ENCODE data around the gene HNRNPM.

DNA sequence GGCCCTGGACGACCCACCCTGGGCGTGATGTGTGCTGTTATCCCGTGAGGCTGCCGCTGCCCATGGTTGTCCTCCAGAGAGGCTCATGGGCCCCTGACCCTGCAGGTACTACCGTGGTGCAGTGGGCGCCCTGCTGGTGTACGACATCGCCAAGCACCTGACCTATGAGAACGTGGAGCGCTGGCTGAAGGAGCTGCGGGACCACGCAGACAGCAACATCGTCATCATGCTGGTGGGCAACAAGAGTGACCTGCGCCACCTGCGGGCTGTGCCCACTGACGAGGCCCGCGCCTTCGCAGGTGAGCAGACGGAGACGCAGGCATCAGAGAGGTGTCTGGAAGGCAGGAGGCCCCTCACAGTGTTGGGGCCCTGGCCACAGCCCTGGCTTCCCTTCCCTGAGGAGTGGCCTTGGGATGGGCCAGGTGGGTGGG, 42.8 kb upstream of the HNRNPM start:
- no peak for TF ChIP-seq TCF4 (CRISPR knock-in tag; IDR thresholded peaks at IDR 0.05; ENCODE audit: borderline replicate concordance)
- TF ChIP-seq TOX (CRISPR knock-in tag; IDR thresholded peaks at IDR 0.05; ENCODE audit: borderline replicate concordance): no peak

Measured in SK-N-SH treated with all-trans-retinoic acid at 6 μM for 48 hours (cell line).